ENCODE data around the gene MYOM1.
"Not testable (repeated sequence)": the region's sequence is repeated elsewhere in the genome, so short reads cannot be mapped to it uniquely, and the experiment has no call there.

The MYOM1 gene

DNA sequence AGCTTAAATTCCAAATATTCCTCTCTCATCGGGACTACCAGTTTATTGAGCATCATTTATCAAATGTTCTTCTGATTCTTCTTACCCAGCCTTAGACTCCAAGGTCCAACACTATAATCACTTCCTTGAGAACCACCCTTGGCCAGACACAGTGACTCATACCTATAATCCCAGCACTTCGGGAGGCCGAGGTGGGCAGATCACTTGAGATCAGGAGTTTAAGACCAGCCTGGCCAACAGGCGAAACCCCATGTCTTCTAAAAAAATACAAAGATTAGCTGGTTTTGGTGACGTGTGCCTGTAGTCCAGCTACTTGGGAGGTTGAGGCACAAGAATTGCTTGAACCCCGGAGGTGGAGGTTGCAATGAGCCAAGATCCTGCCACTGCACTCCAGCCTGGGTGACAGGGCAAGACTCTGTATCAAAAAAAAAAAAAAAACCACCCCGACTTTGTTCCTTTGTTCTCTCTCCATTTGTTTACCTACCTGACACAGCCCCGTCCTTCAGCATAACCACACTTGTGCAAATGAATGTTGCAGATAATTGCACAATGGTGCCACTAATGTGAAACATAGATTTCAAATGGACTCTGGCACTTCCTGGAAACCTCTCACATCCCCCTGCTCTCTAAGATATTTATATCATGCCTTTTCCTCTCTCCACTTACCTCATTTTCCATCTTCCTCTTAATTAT is 167.9 kb downstream of the MYOM1 start:
- no peak for DNase-seq

- not testable (repeated sequence) for DNase-seq
These were observed 169.8 kb downstream of the MYOM1 start for GRCh38 chr18:3049897-3050454.

GRCh38 chr18:3048820-3049349 is 170.9 kb downstream of the MYOM1 start:
- DNase-seq = no peak

DNA sequence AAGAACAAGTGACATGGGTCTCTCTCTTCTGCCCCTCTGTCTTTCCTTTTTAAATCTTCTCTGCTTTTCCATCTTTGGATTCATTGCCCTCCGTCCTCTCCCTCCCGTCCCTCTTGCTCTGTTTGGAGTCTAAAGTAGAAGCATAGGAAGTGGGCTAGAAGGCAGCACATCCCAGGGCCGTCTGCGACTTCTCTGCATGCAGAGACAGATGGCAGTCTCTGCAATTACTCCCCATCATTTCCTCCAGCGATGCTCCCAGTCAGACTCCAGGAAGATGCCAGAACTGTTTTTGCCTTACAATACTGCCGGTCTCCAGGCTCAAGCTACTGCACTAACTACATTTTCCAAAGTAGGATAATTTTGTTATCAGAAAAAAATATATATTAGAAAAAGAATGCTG is 171.6 kb downstream of the MYOM1 start:
- DNase-seq = no peak

GRCh38 chr18:3046216-3046808 is 173.5 kb downstream of the MYOM1 start:
- DNase-seq = no peak

- no peak for DNase-seq
These were observed 174.7 kb downstream of the MYOM1 start for GRCh38 chr18:3044931-3045698.

- DNase-seq = no peak
These were observed 177.4 kb downstream of the MYOM1 start for GRCh38 chr18:3042379-3042778.

- no peak for DNase-seq
These were observed 177.9 kb downstream of the MYOM1 start for GRCh38 chr18:3041843-3042242.

DNA sequence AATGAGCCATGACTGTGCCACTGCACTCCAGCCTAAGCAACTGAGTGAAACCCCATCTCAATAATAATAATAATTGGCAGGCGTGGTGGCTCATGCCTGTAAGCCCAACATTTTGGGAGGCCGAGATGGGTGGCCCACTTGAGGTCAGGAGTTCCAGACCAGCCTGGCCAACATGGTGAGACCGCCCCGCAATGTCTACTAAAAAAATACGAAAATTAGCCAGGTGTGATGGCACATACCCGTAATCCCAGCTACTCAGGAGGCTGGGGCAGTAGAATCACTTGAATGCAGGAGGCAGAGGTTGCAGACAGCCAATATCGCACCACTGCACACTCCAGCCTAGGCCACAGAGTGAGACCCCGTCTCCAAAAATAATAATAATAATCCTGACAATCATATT is 178.9 kb downstream of the MYOM1 start:
- DNase-seq = no peak

DNA sequence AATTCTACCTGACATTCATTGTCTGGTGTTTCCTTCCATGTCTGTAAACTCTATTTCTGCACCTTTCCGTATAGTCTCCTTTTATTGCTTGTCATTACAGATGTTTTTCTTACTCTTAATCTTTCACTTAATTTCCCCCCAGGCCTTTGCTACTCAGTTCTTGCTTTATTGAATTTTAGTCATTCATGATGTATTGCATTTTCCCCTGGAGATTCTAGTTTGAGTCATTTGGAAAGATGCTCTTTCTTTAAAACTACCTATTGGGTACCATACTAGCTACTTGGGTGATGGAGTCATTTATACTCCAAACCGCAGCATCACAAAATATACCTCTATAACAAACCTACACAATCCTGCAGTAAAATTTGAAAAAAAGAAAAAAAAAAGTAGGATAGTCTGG is 179.6 kb downstream of the MYOM1 start:
- no peak for DNase-seq

- DNase-seq = no peak
These were observed 182.3 kb downstream of the MYOM1 start for GRCh38 chr18:3037423-3037915.

DNA sequence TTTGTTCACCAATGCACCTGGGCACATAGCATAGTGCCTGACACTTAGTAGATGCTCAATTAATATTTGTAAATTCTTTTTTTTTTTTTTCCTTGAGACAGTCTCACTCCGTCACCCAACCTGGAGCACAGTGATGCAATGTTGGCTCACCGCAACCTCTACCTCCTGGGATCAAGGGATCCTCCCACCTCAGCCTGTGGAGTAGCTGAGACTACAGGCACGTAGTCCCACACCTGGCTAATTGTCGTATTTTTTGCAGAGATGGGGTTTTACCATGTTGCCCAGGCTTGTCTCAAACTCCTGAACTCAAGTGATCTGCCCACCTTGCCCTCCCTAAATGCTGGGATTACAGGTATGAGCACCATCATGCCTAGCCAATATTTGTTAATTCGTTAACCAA is 183.7 kb downstream of the MYOM1 start:
- DNase-seq = no peak

GRCh38 chr18:3035635-3036034 is 184.1 kb downstream of the MYOM1 start:
- DNase-seq = no peak

GRCh38 chr18:3032721-3033120 is 187.0 kb downstream of the MYOM1 start:
- DNase-seq = no peak

GRCh38 chr18:3029215-3029952 is 190.4 kb downstream of the MYOM1 start:
- DNase-seq = no peak

DNA sequence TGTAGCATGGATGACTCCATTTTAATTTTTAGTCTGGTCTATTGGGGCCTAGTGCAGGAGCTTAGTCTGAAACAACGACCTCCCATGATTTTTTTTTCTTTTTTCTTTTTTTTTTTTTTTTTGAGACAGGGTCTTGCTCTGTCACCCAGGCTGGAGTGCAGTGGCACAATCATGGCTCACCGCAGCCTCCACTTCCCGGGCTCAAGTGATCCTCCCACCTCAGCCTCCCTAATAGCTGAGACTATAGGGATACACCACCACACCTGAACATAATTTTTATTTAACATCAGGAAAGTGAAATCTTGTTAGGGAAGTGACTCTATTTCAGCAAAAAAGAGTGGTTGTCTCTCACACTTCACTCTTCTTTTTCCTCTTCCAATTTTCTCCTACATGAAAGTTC is 191.7 kb downstream of the MYOM1 start:
- DNase-seq = not testable (repeated sequence)

DNA sequence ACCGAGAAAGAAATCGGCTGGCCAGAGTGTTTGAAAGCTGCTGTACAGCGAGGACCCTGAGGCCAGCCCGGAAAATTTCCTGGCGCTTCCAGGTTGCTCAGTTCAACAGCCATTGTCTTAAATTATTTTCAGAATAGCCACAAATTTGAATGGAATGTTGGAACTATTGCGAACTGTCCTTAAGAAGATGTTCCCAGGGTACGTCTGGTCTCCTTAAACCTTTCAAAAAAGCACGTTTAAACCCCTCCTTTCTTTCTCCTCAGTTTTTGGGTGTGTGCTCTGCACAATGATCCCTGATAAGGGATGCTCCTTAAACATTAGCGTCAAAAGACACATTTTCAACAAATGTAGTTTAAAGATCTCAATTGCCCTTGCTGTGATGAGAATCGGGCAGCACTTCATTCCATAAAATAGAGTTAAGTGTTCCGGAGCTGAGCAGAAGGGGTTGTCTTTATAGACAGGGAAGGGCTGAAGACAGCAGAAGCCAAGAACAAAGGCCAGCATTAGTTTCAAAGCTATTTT is 192.3 kb downstream of the MYOM1 start:
- DNase-seq = no peak

DNA sequence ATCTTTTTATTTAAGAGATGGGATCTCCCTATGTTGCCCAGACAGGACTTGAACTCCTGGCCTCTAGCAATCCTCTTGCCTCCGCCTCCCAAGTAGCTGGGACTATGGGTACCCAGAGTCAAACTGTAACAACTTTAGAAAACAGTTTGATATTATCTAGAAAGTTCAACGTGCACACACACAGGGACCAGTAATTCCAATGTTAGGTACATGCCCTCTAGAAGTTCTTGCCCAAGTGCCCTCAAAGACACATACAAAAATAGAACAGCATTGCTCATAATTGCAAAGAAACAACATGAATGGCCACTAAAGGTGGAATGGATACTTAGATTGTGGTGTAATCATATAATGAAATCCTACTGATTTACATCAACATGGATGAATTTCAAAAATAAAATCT is 194.2 kb downstream of the MYOM1 start:
- DNase-seq = no peak

DNA sequence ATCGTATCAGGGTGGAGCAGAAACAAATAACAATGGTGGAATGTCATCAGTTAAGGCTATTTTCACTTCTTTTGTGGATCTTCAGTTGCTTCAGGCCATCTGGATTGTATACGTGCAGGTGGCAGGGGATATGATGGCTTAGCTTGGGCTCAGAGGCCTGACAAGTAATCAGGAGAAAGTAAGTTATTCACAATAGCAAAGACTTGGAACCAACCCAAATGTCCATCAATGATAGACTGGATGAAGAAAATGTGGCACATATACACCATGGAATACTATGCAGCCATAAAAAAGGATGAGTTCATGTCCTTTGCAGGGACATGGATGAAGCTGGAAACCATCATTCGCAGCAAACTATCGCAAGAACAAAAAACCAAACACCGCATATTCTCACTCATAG is 196.2 kb downstream of the MYOM1 start:
- DNase-seq = not testable (repeated sequence)
